H9 (cell line): Measurements from ENCODE around the gene IGFLR1. TPM values are rescaled to one million over a fixed set of nuclear protein-coding genes. Genes with fewer than 3 reads are reported as not detected.

Source experiments
- DNase-seq: peaks from one replicate; pipeline ENCODE4 v3.0.0-alpha.2; 2017
- H2AFZ ChIP-seq: one replicate; pipeline ENCODE4 v1.6.1; 2013; ENCODE audit warnings: mild to moderate bottlenecking, low read length, control low read depth, moderate library complexity
- H2AK5ac ChIP-seq: 2 replicates; pipeline ENCODE4 v1.6.1; 2013; ENCODE audit warnings: low read length, control low read depth, mixed read lengths; ENCODE audit not compliant: insufficient read length
- H2BK120ac ChIP-seq: one replicate; pipeline ENCODE4 v1.6.1; 2013; ENCODE audit warnings: low read depth, mild to moderate bottlenecking, low read length, control low read depth, inconsistent platforms; ENCODE audit not compliant: poor library complexity, severe bottlenecking
- H2BK12ac ChIP-seq: 2 replicates; pipeline ENCODE4 v1.6.1; 2013; ENCODE audit warnings: low read length, control low read depth, mixed read lengths, low read depth; ENCODE audit not compliant: insufficient read length
- H2BK15ac ChIP-seq: 2 replicates; pipeline ENCODE4 v1.6.1; 2013; ENCODE audit warnings: low read depth, low read length, control low read depth
- H2BK20ac ChIP-seq: one replicate; pipeline ENCODE4 v1.6.1; 2013; ENCODE audit warnings: low read depth, mild to moderate bottlenecking, low read length, control low read depth, inconsistent platforms; ENCODE audit not compliant: poor library complexity, severe bottlenecking
- H2BK5ac ChIP-seq: 2 replicates; pipeline ENCODE4 v1.6.1; 2013; ENCODE audit warnings: low read length, control low read depth, mixed read lengths; ENCODE audit not compliant: insufficient read length
- H3K14ac ChIP-seq: 2 replicates; pipeline ENCODE4 v1.6.1; 2013; ENCODE audit warnings: low read length, control low read depth; ENCODE audit not compliant: insufficient read depth
- H3K18ac ChIP-seq: 2 replicates; pipeline ENCODE4 v1.6.1; 2013; ENCODE audit warnings: low read depth, mild to moderate bottlenecking, mixed read lengths, low read length, control low read depth; ENCODE audit not compliant: insufficient read length
- H3K23ac ChIP-seq: 2 replicates; pipeline ENCODE4 v1.6.1; 2013; ENCODE audit warnings: low read length, control low read depth, mixed read lengths, low read depth; ENCODE audit not compliant: insufficient read length
- H3K23me2 ChIP-seq: 2 replicates; pipeline ENCODE4 v1.6.1; 2013; ENCODE audit warnings: low read depth, mild to moderate bottlenecking, mixed read lengths, low read length, control low read depth; ENCODE audit not compliant: insufficient read length, poor library complexity, severe bottlenecking
- H3K27ac ChIP-seq: 2 replicates; pipeline ENCODE4 v1.5.1; 2013; ENCODE audit warnings: low read length, control low read depth, mixed read lengths, low read depth; ENCODE audit not compliant: insufficient read length
- H3K27me3 ChIP-seq: 2 replicates; pipeline ENCODE4 v1.6.1; 2013; ENCODE audit warnings: low read length, control low read depth, inconsistent platforms; ENCODE audit not compliant: insufficient read depth
- H3K4ac ChIP-seq: 2 replicates; pipeline ENCODE4 v1.6.1; 2013; ENCODE audit warnings: low read depth, mild to moderate bottlenecking, control low read depth, inconsistent platforms, low read length, moderate library complexity
- H3K4me1 ChIP-seq: 2 replicates; pipeline ENCODE4 v1.6.1; 2013; ENCODE audit warnings: low read length, control low read depth, inconsistent platforms; ENCODE audit not compliant: insufficient read depth
- H3K4me2 ChIP-seq: 2 replicates; pipeline ENCODE4 v1.6.1; 2013; ENCODE audit warnings: low read length, control low read depth, mixed read lengths; ENCODE audit not compliant: insufficient read length, insufficient read depth
- H3K56ac ChIP-seq: 2 replicates; pipeline ENCODE4 v1.6.1; 2013; ENCODE audit warnings: low read depth, mild to moderate bottlenecking, mixed read lengths, low read length, control low read depth; ENCODE audit not compliant: insufficient read length
- H3K79me1 ChIP-seq: 2 replicates; pipeline ENCODE4 v1.6.1; 2013; ENCODE audit warnings: low read depth, mild to moderate bottlenecking, moderate library complexity, low read length, control low read depth, inconsistent platforms; ENCODE audit not compliant: insufficient read depth, poor library complexity, severe bottlenecking
- H3K79me2 ChIP-seq: 2 replicates; pipeline ENCODE4 v1.6.1; 2013; ENCODE audit warnings: low read length, control low read depth, inconsistent platforms; ENCODE audit not compliant: insufficient read depth
- H3K9ac ChIP-seq: 2 replicates; pipeline ENCODE4 v1.6.1; 2013; ENCODE audit warnings: low read length, control low read depth, mixed read lengths; ENCODE audit not compliant: insufficient read length; ENCODE audit errors: extremely low read depth
- H3K9me3 ChIP-seq: one replicate; pipeline ENCODE4 v1.6.1; 2013; ENCODE audit warnings: low read depth, low read length, inconsistent platforms; ENCODE audit not compliant: control insufficient read depth
- H3T11ph ChIP-seq: one replicate; pipeline ENCODE4 v1.6.1; 2013; ENCODE audit warnings: mild to moderate bottlenecking, low read length, control low read depth, inconsistent platforms
- H4K20me1 ChIP-seq: one replicate; pipeline ENCODE4 v1.6.1; 2013; ENCODE audit not compliant: control insufficient read depth, insufficient read length, insufficient read depth
- H4K5ac ChIP-seq: 2 replicates; pipeline ENCODE4 v1.6.1; 2013; ENCODE audit warnings: low read depth, mild to moderate bottlenecking, mixed read lengths, low read length, control low read depth; ENCODE audit not compliant: insufficient read length
- H4K8ac ChIP-seq: replicated peaks from 2 replicates; pipeline ENCODE4 v1.6.1; 2013; ENCODE audit warnings: low read length, control low read depth, mixed read lengths, low read depth; ENCODE audit not compliant: insufficient read length
- H4K91ac ChIP-seq: 2 replicates; pipeline ENCODE4 v1.6.1; 2013; ENCODE audit warnings: low read depth, mild to moderate bottlenecking, moderate library complexity, mixed read lengths, low read length, control low read depth; ENCODE audit not compliant: insufficient read length
- H3K27ac Mint-ChIP-seq, 3 experiments: 2 replicates in 2 of 3; 3 replicates in 1 of 3; pipeline ENCODE4 v1.8.0; 2020 to 2021; ENCODE audit warnings: mixed read lengths in 3 of 3, mild to moderate bottlenecking in 1 of 3, moderate library complexity in 1 of 3
- H3K27me3 Mint-ChIP-seq: 2 replicates; pipeline ENCODE4 v1.8.0; 2021; ENCODE audit warnings: low read depth, mild to moderate bottlenecking, moderate library complexity, mixed read lengths
- H3K36me3 Mint-ChIP-seq, 3 experiments: 2 replicates in 2 of 3; 3 replicates in 1 of 3; pipeline ENCODE4 v1.8.0; 2020 to 2021; ENCODE audit warnings: low read depth in 3 of 3, mixed read lengths in 3 of 3; ENCODE audit not compliant: insufficient read depth in 1 of 3
- H3K4me1 Mint-ChIP-seq, 2 experiments: 2 replicates each; pipeline ENCODE4 v1.8.0; 2020; ENCODE audit warnings: mixed read lengths in 2 of 2
- H3K4me3 Mint-ChIP-seq, 2 experiments: 2 replicates in 1 of 2; 3 replicates in 1 of 2; pipeline ENCODE4 v1.8.0; 2020 to 2021; ENCODE audit warnings: mild to moderate bottlenecking in 2 of 2, mixed read lengths in 2 of 2, moderate library complexity in 1 of 2
- H3K9me3 Mint-ChIP-seq, 2 experiments: 2 replicates in 1 of 2; 3 replicates in 1 of 2; pipeline ENCODE4 v1.8.0; 2020; ENCODE audit warnings: mild to moderate bottlenecking in 2 of 2, mixed read lengths in 2 of 2, moderate library complexity in 1 of 2
- WGBS: extraction: QIAGEN DNeasy Blood & Tissue Kit; methylation state at CpG from one replicate; pipeline ENCODE4 v1.1.7; 2013; ENCODE audit warnings: missing lambda C conversion rate, low lambda C conversion rate, mixed read lengths; ENCODE audit not compliant: insufficient read length; ENCODE audit errors: extremely low coverage; 5-methylcytosine and 5-hydroxymethylcytosine counted together
- total RNA-seq: library from RNA; stranded (reverse); gene quantifications from 2 replicates; pipeline ENCODE4 v1.2.1, GENCODE V29; 2021
- TF ChIP-seq, protein P1 (sequence below): fragments of 200-600 bp; sonication (generic); conservative IDR thresholded peaks from 3 replicates; pipeline ENCODE4 v1.8.0; 2021; ENCODE audit warnings: antibody characterized with exemption, mild to moderate bottlenecking

IGFLR1 gene
- total RNA-seq, 1 experiment from 2014 or later = 2.9 TPM

GRCh38 chr19:35757231-35757748, 15.0 kb upstream of the IGFLR1 start:
- Histone ChIP-seq H4K8ac (no peak overlapping the region), H3K9ac (no peak overlapping the region), H4K5ac (no peak overlapping the region), H3K9me3 (no peaks in the 10 kb centered on the region), H3K4ac (no peak overlapping the region), H3K14ac (peak overlapping the region; percentile 33; the same call in 1 of the 2 replicates), H3K79me1 (no peaks in the 10 kb centered on the region), H2AFZ (no peak overlapping the region), H3K4me1 (no peaks in the 10 kb centered on the region), H3T11ph (no peak overlapping the region), H4K20me1 (no peaks in the 10 kb centered on the region), H3K79me2 (no peaks in the 10 kb centered on the region), H2AK5ac (no peak overlapping the region), H3K4me2 (peak overlapping the region; percentile 43), H2BK120ac (no peak overlapping the region), H4K91ac (no peak overlapping the region), H3K56ac (no peak overlapping the region), H3K23me2 (peaks cover 15% of the 10 kb centered on the region), H3K27me3 (no peaks in the 10 kb centered on the region), H3K18ac (no peak overlapping the region), H2BK5ac (no peak overlapping the region), H3K27ac (no peak overlapping the region), H2BK12ac (no peak overlapping the region), H2BK20ac (no peak overlapping the region), H2BK15ac (no peak overlapping the region), H3K23ac (no peak overlapping the region)
- H3K4me3 Mint-ChIP-seq = peak overlapping the region; percentile 91 to 95
- no CpG with 5 or more reads among the region's 19 CpGs for WGBS
- H3K4me1 Mint-ChIP-seq = peaks cover 12 to 23% of the 10 kb centered on the region in 2 experiments
- TF ChIP-seq, protein P1, sequence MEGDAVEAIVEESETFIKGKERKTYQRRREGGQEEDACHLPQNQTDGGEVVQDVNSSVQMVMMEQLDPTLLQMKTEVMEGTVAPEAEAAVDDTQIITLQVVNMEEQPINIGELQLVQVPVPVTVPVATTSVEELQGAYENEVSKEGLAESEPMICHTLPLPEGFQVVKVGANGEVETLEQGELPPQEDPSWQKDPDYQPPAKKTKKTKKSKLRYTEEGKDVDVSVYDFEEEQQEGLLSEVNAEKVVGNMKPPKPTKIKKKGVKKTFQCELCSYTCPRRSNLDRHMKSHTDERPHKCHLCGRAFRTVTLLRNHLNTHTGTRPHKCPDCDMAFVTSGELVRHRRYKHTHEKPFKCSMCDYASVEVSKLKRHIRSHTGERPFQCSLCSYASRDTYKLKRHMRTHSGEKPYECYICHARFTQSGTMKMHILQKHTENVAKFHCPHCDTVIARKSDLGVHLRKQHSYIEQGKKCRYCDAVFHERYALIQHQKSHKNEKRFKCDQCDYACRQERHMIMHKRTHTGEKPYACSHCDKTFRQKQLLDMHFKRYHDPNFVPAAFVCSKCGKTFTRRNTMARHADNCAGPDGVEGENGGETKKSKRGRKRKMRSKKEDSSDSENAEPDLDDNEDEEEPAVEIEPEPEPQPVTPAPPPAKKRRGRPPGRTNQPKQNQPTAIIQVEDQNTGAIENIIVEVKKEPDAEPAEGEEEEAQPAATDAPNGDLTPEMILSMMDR = no peak
- H3K27ac Mint-ChIP-seq = peak overlapping the region; percentile 68 to 87 (median 86); a peak in 4 of 7 replicates
- DNase-seq = no peak
- H3K9me3 Mint-ChIP-seq = no peaks in the 10 kb centered on the region
- H3K27me3 Mint-ChIP-seq = peaks cover 7% of the 10 kb centered on the region
- peaks cover 5 to 27% (median 24%) of the 10 kb centered on the region in 3 experiments; a peak in 6 of 7 replicates for H3K36me3 Mint-ChIP-seq
